Loucy (cell line): ENCODE measurements around the gene DEFB114.

ENCODE experiments used
- CTCF ChIP-seq: fragments of 200-600 bp; sonication (generic); conservative IDR thresholded peaks from 2 replicates; pipeline ENCODE4 v1.5.1; 2014; ENCODE audit warnings: mild to moderate bottlenecking, antibody characterized with exemption, low read length
- EZH2phosphoT487 ChIP-seq: fragments of 200-600 bp; IDR thresholded peaks from 2 replicates; pipeline ENCODE4 v1.6.1; 2018; ENCODE audit warnings: antibody characterized with exemption, mild to moderate bottlenecking, moderate library complexity, borderline replicate concordance

GRCh38 chr6:49935387-49935786 lies 28.6 kb downstream of the DEFB114 start:
- no peak for TF ChIP-seq CTCF
- no peak for TF ChIP-seq EZH2phosphoT487
